HG03354 (cell line): ENCODE data around the gene HNRNPUL1.
"Not testable (repeated sequence)": the region's sequence is repeated elsewhere in the genome, so short reads cannot be mapped to it uniquely, and the experiment has no call there.

Experiments
- ATAC-seq: cut with Tn5 transposase; IDR thresholded peaks from one replicate; pipeline ENCODE4 v1.9.1; 2021; ENCODE audit warnings: mild to moderate bottlenecking; ENCODE audit not compliant: unreplicated experiment, poor library complexity, severe bottlenecking

Gene HNRNPUL1

DNA sequence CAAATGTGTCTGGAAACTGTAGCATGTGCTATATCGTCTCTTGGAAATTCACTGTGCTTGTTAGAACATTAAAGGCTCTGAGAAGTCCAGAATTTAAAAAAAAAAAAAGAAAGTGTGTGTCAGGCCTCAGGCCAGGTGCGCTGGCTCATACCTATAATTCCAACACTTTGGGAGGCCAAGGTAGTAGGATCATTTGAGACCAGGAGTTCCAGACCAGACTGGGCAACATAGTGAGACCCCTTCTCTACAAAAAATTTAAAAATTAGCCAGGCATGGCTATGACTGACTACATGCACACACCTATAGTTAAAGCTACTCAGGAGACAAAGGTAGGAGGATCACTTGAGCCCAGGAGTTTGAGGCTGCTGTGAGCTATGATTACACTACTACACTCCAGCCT is 4.9 kb downstream of the HNRNPUL1 start:
- ATAC-seq, result no peak

DNA sequence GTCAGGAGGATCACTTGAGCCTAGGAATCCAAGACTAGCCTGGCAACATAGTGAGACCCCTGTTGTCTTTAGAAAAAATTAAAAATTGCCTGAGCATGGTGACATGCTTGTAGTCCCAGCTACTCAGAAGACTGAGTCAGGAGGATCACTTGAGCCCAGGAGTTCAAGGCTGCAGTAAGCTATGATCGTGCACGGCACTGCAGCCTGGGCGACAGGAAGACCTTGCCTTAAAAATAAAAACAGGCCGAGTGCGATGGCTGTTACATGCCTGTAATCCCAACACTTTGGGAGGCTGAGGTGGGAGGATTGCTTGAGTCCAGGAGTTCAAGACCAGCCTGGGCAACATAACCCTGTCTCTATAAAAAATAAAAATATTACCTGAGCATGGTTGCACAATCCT is 5.4 kb downstream of the HNRNPUL1 start:
- ATAC-seq, result no peak

DNA sequence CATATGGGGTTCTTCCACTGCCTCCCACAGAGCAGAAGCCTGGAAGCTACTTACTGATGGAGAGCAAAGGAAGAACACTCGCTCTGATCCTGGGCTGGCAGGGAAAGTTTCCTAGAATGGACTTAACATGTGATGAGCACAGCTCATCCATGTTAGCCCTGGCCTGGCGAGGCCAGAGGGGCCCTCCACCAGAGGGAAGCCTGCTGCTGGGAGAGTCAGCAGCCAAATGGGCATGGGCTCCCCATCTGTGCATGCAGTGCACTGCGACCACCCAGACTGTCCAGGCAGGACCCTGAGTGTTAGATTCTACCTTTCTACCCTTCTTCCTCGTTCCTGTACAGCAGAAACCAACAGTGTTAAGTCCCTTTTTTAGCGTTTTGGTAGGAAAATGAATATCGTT is 8.9 kb downstream of the HNRNPUL1 start:
- ATAC-seq, result no peak

DNA sequence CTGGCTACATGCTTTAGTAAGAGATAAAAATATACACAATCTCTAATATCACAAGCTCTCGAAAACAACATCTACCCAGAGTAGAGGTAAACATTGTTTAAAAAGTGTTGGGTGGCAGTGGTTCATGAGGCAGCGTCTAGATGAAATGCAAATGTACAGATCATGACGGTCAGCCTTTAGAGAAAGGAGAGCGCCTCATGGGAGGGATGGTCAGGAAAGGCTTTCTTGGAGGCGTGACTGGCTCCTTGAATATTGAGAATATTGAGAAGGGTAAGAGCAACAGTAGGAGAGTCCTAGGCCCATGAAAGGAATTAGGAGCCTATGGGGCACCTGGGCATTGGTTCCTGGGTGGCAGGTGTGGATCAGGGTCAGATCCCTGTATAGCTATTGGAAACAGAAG is 10.6 kb downstream of the HNRNPUL1 start:
- no peak for ATAC-seq

DNA sequence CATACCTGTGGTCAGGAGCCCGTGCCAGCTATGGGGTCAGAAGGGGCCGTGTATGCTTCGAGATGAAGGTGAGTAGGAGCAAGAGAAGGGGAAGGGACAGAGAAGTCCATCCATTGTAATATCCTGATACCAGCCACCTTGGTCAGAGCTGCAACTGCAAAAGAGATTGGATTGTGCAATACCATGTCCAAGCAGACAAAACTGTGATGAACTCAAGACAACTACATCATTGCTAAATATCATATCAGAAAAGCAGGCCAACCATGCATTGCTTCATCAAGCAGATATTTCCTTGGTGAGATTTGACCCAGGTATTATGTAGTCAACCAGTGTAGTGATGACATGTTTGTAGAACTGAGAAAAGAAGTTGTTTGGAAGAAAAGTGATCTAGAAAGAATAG is 12.1 kb downstream of the HNRNPUL1 start:
- ATAC-seq, result no peak

DNA sequence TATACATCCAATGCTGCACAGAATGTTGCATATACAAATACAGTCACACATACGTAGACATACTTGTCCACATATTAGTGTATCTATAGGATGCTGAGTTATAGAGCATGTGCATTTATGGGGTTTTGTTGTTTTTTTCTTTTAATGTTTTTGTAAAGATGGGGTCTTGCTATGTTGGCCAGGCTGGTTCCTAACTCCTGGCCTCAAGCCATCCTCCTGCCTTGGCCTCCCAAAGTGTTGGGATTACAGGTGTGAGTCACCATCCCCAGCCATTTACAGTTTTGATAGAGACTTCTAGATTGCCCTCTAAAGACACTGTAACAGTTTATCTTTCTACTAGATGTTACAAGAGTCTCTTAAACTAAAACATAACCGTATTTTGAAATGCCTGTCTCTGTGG is 14.3 kb downstream of the HNRNPUL1 start:
- ATAC-seq, result no peak

DNA sequence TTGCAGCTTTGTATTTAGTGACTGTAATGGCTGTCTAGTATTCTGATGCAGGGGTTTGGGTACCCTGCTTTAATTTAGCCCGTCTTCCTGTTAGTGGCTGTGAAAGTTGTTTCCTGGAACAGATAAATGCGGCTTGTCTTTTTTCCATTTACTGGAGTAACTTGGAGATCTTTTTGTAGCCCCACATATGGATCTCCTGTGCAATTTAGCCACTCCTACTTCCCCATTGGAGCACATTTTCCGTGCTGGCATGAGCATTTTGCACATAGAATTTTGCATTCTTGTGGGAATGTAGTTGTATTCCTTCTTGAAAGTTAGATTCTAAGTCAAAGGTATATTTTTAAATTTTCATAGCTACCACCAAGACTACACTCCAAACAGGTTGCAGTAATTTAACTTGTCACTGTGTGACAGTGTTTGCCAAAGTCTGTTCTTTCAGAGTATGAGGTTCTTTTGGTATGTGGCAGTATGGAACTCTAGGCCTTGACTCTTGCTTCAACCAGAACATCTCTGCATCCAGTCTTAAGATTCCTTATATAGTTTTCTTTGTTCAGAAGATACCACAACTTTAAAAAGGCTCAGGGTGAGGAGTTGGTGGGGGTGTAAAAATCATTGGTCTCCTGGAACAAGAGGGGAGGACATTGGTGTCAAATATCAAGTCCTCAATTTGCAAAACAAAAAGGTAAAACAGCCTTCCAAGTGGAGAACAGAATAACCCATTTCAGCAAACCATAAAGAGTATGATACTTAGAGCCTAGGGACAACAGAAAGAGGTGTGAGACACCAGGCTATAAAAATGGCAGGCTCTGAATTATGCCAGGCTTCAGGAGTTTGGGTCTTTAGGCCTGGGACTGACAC is 24.7 kb downstream of the HNRNPUL1 start:
- ATAC-seq, result no peak

DNA sequence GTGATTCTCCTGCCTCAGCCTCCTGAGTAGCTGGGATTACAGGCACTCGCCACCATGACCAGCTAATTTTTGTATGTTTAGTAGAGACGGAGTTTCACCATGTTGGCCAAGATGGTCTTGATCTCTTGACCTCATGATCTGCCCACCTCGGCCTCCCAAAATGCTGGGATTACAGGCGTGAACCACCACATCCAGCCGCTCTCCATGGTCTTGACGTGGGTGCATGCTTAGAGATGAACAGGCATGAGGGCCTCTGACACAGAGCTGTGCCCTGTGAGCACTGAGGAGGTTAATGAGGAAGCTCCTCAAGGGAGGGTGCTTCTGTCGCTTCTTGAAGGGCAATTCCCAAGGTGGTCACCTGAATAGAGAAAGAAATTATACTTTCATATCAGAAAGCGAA is 25.6 kb downstream of the HNRNPUL1 start:
- ATAC-seq, result not testable (repeated sequence)

DNA sequence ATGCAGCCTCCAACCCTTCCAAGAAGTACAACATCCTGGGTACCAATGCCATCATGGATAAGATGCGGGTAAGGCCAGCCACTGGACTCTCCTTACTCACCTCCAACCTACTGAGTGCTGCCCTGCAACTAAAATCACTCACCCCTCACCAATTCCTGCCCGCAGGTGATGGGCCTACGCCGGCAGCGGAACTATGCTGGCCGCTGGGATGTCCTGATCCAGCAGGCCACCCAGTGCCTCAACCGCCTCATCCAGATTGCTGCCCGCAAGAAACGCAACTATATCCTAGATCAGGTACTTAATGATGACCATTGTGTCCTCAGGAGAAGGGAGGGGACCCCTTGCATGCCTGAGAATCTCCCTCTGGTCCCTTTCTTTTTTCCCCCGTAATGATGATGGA is 30.2 kb downstream of the HNRNPUL1 start:
- no peak for ATAC-seq

DNA sequence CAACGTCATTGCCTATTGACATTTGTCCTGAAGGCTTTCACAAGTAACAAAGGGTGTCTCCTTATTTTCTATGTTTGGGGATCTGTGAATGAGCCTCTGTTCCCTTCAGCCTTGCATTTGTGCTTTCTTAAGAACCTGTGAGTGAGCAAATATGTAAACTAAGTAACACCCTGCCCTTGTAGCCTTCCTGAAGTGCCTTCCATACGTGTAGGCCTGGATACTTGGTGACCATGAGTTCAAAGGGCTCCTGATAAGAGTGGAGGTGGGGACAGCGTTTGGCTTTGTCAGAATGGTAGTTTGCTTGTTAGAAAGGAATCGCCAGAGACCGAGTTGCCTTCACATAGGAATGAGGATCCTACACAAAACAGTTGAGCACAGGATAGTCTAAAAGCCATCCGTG is 31.3 kb downstream of the HNRNPUL1 start:
- ATAC-seq, result no peak

DNA sequence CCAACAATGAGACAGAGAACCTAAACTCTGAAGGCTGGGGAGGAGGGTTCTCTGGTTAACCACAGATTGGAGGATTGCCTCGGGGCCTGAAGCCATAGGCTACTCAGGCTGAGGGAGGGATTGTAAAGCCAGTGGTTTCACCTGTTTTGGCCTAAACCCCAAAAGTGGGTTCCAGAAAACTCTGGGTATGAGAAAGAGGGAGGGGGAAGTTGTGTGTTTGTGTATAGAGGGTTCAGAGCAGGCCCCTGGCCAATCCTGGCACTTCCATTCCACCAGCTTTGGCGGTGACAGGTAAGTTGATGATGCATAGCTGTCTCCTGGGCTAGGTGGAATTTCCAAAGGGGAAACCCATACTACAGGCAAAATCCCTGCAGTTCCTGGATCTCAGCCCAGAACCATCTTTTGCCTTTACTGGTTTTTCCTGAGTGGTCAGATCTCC is 32.3 kb downstream of the HNRNPUL1 start:
- no peak for ATAC-seq

DNA sequence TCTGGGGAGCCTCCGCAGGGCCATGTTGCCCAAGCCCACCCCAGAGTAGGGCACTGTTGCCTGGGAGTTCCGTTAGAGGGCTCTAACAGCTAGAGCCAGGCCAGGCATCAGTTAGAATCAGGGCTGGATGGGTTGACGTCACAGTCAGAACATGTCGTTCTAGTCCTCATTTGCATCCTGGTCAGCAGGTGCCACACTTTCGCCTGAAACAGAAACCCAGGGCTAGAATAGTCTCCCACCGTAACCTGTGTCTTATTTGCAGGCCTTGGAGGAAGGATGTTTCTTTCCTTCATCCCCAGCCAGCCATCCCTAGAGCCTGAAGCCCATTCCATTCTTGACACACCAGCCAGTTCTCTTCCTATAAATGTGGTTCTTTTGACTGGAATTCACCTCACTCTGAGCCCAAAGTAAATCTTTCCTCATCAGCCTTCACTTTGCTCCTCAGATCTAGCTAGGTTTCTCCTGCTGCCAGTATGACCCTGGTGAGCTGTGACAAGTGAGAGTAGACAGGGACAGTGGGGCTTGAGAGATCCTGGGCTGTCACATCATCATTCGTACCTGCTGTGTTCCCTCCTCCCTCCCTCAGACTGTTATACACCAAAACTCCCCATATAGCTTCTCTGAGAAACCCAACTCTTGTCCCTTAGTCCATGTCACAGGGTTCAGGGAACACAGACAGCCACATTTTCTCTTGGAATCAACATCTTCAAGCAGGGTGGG is 33.6 kb downstream of the HNRNPUL1 start:
- peak; percentile 84 for ATAC-seq

DNA sequence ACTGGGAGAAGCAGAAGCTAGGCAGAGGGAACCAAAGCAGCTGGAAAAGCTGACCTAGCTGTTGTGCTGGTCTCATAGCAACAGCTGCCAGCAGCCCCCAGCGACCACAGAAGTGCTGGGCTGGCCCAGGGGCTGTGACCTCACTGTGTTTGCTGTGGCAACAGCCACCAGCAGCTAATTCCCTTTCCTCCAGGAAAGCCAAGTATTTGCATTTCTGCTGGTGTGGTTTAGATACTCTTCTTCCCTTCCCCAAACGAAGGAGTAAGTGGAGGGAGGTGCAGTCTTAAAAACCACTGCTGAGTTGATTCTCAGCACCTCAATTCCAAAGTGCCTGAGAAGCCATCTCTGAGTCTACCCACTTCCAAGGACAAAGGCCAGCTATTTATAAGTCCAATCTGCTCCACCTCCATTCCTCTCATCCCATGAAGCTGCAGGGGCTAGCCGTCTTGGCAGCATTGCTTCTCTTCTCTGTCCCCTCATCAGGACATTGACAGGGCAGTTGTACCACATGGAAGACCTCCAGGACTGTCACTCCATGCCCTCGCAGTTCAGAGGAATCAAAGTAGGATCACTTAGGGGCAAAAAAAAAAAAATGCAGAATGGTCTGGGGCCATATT is 34.3 kb downstream of the HNRNPUL1 start:
- no peak for ATAC-seq

DNA sequence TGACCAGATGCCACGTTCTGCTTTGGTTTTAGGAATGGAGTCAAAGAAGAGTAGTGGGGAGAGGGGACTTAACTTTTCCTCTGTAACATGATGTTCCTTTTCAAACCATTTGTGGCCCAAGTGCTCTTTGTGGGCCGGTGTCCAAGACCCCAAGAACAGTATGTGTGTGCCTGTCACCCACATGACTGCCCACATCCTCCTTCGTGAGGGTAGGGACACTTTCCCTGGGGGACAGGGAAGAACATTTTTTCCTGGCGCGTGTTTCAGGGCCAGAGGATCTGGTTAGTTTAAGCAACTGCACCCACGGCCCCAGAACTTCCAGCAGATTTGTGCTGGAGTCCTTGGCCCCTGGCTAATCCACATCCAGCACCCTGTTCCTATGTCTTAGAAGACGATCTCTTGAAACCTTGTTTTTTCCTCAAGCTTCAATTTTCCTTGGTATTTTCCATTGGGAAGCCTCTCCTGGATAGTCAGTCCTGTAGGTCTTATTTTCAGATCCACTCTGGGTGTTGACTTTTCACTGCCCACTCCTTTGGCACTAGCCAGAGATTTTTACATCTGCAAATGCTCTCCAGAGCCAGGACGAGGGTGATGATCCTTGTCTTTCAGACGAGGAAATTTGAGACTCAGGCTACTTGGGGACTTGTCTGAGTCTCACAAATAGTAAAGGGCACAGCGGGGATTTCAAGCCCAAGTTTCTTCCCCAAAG is 35.0 kb downstream of the HNRNPUL1 start:
- ATAC-seq, result no peak

DNA sequence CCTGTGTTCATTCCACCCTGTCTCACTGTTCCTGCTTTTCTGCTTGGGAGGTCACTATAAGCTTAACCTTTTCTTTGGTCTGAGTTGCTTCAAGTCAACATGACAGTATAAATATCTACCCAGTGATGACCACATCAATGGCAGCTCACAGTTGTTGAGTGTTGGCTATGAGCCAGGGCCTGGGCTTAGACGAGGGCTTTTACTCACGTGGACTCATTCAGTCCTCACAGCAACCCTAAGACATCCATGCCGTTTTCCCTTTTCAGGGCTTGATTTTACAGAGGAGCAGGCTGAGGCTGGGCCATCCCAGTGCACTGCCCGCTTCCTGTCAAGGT is 35.5 kb downstream of the HNRNPUL1 start:
- no peak for ATAC-seq

DNA sequence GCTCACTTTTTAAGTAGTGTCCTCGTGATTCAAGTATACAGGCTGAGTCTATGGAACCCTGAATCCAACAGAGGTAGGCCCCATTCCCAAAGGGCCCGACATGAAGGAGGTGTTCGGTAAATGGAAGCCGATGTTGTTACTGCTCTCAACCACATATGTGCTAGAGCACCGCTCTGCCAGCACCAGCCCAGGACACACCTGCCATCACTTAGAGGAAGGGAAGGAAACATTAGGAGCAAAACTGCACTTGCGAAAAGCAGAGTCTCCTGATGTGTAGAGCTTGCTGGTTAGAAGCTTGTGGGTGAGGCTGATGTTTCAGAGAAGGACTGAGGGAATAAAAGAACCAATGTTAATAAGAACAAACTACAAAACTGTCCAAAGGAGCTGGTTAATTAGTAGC is 36.4 kb downstream of the HNRNPUL1 start:
- ATAC-seq, result no peak

DNA sequence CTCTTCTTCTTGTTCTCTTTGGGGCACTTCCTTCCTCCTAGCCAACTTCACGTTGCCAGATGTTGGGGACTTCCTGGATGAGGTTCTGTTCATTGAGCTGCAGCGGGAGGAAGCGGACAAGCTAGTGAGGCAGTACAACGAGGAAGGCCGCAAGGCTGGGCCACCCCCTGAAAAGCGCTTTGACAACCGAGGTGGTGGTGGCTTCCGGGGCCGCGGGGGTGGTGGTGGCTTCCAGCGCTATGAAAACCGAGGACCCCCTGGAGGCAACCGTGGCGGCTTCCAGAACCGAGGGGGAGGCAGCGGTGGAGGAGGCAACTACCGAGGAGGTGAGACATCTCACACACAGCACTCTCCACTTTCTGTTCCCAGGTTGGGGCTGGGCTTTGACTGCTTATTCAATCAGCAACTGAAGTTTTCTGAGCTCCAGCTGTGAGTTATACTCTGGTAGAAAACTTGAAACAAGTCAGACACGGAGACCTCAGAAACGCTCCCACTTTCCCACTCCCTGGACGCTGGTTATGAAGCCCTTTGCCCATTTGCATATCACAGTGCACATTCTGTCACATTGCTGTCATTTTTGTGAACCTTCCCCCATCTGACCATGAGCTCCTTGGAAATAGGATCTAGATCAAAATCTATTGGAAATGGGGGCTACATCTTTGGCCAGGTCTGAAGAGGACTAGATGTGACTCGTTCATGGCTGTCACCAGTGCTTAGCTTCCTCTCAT is 38.6 kb downstream of the HNRNPUL1 start:
- ATAC-seq, result peak; percentile 39

DNA sequence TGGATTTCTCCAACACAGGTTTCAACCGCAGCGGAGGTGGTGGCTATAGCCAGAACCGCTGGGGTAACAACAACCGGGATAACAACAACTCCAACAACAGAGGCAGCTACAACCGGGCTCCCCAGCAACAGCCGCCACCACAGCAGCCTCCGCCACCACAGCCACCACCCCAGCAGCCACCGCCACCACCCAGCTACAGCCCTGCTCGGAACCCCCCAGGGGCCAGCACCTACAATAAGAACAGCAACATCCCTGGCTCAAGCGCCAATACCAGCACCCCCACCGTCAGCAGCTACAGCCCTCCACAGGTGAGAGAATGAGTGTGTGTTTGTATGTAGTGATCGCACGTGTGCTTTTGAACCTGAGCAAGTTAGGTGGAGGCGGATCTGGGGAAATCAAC is 39.8 kb downstream of the HNRNPUL1 start:
- no peak for ATAC-seq

DNA sequence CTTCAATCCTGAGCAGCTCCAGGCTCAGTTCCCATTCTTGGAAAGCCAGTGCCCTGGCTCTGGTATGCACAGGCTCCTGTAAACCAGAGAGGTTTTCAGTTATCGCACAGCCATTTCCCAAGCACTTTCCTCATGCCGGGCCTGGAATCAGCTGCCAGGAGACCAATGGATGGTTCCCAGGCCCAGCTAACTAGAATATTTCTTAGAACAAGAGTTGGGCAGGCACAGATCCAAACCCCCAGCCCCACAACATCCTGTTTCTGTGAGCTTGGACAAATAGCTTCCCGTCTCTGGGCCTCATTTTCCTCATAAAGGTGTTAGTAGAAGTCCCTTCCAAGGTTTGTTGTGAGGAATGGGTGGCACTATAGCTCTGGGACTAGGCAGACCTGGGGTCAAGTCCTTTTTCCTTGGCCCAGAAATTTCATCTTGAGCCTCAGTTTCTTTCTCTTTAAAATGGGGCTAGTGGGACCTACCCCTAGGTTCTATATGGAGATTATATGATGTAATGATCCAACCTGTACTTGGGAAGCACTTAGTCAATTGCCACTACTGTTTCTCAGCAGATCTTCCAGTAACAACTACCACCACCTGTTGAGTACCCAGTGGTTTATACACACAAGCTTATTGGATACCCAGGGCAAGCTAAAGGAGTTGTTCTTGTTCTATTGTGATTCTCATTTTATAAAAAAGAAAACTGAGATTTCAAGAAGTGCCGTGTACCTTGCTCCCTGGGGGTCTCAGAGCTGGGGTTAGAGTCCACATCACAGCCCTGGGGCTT is 40.7 kb downstream of the HNRNPUL1 start:
- ATAC-seq, result no peak
